DMS153 treated with DMSO at 0.1 percent for 48 hours (cell line): ENCODE measurements around the gene SH2D2A.
"Not testable (repeated sequence)": the region's sequence is repeated elsewhere in the genome, so short reads cannot be mapped to it uniquely, and the experiment has no call there.

Experiments used
- DNase-seq: peaks from one replicate; lab custom pipeline; 2025; ENCODE audit not compliant: unreplicated experiment; lab: John Stamatoyannopoulos, UW

SH2D2A gene

DNA sequence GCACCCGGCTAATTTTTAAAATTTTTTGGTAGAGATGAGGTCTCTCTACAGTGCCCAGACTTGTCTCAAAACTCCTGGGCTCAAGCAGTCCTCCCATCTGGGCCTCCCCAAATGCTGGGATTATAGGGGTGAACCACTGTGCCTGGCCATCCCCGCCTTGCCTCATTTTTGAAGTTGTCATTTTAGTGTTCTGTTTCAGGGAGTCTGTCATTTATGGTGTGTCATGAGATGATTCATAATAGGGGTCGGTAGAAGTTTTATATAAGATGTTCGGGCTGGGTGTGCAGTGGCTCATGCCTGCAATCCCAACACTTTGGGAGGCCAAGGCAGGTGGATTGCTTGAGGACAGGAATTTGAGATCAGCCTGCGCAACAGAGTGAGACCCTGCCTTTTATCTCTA is 40.8 kb downstream of the SH2D2A start:
- no peak for DNase-seq

DNA sequence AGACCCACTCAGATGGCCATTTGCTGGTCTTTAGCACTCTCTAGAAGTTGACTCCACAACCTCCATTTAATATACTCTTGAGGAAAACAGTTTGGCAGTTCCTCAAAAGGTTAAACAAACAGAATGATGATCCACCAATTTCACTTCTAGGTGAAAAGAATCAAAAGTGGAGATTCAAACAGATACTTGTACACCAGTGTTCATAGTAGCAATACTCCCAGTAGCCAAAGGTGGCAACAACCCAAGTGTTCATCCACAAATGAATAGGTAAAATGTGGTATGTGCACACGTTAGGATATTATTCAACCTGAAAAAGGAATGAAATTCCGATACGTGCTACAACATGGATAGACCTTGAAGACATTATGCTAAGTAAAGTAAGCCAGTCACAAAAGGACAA is 43.0 kb downstream of the SH2D2A start:
- DNase-seq: no peak

DNA sequence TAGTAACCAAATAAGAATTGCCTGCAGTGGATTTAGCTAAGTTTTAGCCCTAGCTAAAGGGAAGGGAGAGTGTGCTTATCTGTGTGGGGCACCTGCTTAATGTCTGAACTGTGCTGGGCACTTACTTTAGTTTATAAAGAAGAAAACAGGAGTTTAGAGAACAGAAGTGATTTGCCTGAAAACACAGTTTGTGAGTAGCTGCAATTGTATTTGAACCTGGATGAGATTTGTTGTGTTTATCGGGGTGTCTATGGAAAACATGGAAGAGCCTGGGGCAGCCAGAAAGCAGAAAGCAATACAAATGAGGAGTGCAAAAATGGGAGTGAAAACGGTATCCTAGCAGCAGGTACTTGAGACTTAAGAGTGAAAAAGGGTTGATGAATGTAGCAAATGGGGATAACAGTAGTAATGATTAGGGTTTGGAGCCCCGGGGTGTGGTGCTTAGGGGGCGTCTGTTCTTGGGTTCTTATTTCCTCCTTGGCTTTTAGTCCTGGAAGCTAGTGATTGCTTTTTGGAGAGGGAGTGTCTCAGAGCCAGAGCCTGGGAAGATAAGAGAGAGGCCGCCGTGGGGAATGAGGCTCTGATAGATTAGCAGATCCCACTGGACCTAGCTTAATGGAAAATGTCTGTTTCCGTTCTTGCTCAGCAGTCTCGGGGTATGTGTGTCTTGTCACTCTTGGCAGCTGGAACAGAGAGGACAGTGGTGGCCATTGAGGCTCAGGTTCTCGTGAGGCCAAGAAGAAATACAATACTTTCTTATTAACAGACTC is 43.7 kb downstream of the SH2D2A start:
- DNase-seq: no peak

DNA sequence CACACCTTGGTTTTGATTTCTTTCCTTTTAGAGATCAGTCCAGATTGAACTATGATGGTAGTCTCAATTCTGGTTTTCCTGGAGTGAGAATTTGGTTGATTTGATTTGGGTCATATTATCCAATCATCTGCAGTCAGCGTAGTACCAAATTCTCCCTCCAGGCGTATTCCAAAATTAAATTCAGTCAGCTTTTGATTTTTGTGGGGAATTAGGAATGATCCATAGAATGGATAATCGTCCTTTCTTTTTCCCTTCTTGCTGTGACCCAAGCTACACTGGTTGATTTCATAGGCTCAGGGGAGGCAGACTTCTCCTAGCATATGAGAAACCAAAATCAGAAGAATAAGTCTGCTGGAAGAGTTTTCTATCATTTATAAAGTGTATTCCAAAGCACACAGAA is 44.4 kb downstream of the SH2D2A start:
- DNase-seq: no peak

DNA sequence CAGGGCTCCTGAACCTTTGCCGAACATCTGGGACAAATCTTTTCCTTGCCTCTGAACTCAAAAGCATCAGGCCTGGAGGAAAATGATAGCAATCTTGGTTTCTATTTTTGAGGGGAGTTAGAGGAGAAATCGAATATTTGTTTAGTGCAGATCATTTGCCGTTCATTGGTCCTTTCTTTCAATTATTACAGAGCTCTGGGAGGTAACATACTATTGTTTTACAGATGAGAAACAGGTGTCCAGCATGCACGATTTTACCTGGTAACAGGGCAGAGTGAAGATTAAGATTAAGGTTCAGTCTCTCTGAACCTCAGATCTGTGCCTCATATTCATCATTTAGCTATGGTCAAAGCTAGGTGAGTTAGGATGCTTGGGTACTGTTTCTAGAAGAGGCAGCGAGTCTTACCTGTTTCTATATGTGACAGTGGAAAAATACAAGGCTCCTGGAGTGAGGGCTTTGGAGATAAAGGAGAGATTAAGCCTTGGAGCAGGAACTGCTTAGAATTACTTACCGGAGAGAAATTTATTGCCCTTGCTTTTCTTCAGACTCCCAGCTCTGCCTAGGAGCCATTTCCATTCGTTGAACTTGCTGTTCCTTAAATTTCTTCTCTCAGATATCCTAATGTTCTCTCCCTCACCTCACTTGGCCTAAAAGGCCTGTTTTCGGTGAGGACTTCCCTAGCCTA is 47.9 kb downstream of the SH2D2A start:
- no peak for DNase-seq

DNA sequence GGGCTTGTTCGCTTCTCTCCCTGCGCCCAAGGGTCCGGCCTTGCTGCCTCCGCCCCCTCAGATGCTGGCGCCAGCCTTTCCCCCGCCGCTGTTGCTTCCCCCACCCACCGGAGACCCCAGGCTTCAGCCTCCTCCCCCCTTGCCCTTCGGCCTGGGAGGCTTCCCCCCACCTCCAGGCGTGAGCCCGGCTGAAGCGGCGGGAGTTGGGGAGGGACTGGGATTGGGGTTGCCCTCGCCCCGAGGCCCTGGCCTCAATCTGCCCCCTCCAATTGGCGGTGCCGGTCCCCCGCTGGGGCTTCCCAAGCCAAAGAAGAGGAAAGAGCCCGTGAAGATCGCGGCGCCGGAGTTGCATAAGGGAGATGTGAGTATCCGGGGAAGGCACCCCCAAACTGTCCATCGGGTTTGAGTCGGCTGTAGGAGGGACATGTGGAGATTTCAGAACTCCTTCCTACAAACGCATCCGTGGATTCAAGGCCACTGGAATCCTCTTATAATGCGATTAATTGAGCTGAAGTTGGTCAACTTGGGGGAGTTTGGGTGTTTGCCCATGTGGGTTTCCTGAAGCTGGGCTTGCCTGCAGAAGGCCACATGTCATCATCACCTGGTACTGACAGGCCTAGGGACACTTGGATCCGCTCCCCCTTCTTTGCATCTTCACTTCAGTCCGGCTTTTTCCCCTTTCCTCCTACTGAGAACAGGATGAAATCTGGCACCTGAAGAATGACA is 48.6 kb downstream of the SH2D2A start:
- no peak for DNase-seq

DNA sequence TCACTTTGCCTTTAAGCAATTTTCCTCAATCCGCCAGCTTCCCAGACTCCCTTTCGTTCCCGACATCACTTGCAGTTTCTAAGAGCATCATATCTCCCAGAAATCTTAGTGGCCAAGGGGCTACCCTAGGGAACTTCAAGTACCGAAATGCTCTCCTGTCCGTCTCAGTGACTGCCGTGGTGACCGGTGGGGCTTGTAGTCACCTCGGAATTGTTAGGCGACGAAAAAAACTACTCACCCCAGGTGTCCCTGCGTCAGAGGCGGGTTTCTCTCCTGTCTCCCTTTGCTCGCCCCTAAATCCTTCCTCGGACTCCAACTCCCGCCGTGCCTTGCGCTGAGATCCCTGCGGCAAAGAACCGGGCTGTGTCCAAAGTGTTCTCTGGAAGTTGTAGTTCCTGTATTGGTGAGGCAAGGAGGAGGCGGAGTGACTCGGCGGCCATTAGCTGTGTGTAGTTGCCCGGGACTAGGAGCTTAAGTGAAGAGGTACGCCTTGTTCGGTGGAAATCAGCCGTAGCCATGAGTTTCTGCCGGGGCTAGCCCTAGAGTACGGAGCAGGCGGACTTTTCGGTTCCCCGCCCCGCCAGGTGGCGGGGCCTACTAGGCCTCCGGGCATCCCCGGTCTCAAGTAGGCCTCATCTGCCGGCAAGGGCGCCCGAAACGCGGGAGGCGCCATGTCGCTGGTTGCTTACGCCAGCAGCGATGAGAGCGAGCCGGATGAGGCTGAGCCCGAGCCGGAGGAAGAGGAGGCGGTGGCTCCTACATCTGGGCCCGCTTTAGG is 49.4 kb downstream of the SH2D2A start, which contains the start of gene PRCC:
PRCC (plus strand) TSS at position 435 of the 778 bp plus-strand sequence; CDS start at position 672, 237 bp downstream.
- peak; percentile 100 for DNase-seq

DNA sequence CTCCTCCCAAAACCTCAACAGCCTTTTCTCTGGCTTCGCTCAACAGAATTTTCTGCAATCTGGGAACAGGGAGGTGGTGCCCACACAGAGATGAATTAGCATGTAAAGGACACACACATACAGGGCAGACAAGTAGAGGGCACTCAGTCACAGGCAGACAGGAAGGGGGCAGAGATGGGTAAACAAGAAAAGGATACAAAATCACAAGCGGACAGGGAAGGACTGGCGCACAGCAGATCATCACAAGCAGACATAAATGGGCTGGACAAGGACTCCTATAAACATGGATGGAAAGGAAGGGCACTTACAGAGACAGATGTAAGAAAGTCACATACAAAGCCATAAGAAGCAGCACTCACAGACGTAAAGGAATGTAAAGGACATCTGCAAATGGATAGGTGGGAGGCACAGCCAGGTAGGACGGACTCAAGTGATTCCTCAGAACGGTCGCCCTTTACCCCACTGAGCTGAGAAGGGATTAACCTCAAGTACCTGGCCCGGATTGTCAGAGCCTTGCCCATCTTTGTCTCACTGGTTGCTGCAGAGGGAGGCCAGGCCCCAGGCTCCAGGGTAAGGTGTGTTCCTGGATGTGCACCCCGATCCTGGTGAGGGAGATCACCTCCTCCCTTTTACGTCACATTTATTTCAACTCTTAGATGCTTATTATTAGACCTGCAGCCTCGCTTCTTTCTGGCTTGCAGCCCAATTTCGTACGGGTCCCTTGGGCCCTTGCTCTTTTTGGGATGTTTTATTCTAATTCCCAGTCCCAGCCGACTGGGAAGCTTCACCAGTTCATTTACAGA is 50.1 kb downstream of the SH2D2A start:
- peak; percentile 31 for DNase-seq

DNA sequence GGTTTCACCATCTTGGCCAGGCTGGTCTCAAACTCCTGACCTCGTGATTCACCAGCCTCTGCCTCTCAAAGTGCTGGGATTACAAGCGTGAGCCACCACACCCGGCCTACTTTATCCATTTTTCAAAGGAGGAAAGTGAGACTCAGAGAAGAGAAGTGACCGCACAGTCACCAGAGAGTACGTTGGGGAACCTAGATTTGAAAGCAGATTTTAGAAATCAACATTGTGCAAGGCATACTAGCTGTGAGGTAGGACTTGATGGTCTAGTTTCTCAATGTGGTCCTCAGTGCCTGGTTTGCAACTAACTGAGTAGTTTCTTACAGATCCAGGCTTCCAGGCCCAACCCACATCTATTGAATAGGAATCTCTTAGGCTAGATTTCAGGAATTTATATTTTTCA is 51.0 kb downstream of the SH2D2A start:
- no peak for DNase-seq

DNA sequence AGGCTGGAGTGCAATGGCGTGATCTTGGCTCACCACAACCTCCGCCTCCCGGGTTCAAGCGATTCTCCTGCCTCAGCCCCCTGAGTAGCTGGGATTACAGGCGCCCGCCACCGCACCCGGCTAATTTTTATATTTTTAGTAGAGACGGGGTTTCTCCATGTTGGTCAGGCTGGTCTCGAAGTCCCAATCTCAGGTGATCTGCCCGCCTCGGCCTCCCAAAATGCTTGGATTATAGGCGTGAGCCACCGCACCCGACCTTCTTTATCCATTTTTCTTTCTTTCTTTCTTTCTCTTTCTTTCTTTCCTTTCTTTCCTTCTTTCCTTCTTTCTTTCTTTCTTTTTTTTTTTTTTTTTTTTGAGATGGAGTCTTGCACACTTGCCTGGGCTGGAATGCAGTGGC is 51.5 kb downstream of the SH2D2A start:
- DNase-seq: not testable (repeated sequence)

DNA sequence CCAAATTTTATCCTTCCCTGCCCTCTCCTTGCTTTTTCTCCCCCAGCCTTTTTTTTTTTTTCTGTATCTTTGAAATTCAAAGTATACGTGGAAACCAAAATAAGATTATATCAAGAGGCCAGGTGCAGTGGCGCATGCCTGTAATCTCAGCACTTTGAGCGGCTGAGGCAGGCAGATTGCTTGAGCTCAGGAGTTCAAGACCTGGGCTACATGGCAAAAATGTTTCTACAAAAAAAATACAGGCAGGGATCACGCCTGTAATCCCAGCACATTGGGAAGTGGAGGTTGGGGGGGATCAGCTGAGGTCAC is 55.9 kb downstream of the SH2D2A start:
- no peak for DNase-seq

DNA sequence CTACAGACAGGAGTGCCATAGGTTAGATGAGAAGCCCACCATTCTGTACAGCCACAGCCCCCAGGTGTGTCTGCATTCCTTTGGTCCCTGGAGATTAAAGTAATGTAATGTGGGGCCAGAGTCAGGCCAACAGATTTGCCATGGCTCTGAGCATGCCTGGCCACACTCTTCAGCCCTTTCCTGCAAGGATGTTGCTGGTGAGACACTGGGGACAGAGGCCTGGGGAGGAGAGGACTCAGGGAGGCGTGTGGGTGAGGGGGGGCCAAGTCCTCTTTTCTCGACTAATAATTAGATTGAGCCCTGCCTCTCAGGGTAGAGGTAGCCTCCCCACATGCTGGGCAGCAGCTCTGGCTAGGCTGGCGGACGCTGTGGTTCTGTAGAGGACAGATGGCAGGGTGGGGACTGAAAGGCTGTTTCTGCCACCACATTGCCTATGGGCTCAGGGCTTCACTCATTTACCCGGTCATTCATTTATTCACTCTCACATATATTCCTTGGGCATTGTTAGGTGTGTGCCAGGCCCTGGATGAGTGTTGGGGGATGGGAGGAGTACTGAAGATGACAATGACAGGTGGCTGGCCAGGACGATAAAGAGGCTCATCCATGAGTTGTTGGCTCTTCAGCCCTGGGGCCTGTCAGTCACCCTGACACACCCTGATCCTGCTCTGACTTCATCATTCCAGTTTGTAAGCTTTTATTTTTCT is 56.4 kb downstream of the SH2D2A start:
- no peak for DNase-seq

DNA sequence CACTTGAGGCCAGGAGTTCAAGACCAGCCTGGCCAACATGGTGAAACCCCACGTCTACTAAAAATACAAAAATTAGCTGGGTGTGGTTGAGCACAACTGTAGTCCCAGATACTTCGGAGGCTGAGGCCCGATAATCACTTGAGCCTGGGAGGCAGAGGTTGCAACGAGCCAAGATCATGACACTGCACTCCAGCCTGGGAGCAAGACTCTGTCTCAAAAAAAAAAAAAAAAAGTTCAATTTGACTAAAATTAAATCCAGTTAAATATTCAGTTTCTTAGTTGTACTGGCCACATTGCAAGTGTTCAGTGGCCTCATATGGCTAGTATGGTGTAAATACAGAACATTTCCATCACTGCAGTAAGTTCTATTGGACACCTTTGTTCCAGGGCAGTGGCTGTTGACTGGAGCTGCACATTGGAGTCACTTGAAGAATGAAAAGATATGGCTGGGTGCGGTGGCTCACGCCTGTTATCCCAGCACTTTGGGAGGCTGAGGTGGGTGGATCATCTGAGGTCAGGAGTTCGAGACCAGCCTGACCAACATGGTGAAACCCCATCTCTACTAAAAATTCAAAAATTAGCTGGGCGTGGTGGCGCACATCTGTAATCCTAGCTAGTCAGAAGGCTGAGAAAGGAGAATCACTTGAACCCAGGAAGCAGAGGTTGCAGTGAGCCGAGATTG is 58.9 kb downstream of the SH2D2A start:
- DNase-seq: not testable (repeated sequence)

DNA sequence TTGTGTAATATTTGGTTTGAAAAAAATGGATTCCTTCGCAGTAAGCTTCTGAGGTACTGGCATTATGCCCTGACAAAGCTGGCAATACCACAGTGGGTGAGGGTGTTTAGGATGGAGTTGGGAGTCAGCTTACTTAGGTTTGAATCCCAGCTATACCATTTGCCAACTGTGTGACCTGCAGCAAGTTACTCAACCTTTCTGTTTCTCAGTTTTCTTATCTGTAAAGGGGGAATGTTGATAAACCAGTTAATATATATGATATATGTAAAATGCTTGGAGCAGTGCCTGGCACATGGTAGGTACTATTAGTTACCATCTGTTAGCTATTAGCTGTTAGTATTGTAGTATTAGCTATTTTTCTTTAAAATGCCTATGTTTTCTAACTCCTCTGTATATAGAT is 60.3 kb downstream of the SH2D2A start:
- no peak for DNase-seq
